ENCODE data around the gene LAPTM4A.
"Not testable (repeated sequence)": the region's sequence is repeated elsewhere in the genome, so short reads cannot be mapped to it uniquely, and the experiment has no call there.

Gene LAPTM4A

DNA sequence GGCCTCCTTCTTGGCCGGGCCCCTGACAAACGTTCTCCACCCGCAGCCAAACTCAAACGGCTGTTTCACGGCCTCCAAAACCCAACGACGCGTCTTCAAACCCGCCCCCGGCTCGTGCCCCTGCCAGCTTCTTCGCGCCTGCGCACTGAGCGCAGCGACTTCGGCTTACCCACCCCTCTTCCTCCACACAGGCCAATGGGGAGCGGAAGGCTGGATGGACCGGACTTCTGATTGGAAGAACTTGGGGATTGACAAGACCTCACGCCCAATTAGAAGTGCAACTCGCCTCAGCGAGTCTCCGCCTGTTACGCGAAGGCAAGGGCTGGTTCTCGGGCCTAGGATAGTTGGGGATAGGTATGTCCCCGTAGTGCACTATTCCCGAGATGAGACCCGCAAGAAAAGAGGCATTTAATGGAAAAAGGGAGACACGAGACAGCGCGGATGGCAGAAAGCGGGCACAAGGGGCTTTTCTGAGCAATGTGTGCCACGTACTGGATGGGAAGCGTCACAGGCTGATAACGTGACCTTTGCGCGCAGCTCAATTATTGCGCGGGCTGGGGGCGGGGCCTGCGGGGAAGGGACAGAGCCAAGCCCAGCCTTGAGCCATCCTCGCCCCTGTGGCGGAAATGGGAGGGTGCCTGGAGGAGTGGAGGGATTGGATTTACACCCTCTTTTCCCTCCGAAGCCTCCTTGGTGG lies at the start of gene LAPTM4A:
TSS of gene LAPTM4A (minus strand) at position 97 of the 697 bp plus-strand sequence. CDS start 108 bp downstream, outside the sequence.
- peak; percentile 97 for DNase-seq

DNA sequence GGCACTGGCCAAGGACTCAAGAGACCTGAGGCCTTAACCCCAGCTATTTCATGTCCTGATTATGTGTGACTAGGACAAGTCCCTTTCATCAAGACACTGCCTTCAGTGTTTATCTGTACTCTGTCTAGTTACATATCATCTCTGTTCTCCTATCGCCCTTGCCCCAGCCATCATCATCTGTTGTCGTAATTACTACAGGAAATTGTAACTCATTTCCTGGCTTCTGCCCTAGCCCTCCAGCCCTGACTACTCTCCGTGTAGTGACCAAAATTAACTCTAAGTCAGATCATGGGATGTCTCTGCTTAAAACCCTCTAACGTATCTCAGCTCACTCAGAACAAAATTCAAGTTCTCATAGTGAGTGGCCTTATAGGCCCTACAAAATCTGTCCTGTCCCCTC lies 49.3 kb upstream of the LAPTM4A start:
- no peak for DNase-seq

DNA sequence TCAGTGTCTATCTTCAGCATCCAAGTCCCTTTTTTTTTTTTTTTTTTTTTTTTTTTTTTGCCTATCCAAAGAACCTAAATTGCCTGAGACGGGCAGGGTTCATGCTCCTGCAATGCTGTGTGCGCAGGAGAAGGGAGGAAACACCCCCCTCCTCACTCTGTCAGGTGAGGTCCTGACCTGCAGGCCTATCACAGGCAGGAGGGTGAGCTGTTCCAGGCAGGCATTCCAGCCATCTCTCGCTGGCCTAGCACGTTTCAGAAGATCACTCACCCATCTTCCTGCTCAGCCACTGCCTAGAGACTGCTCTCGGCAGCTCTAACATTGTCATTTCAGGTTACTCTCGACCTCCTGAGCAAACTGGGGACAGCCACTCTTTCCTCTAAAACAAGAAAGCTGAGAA lies 48.4 kb upstream of the LAPTM4A start:
- no peak for DNase-seq

DNA sequence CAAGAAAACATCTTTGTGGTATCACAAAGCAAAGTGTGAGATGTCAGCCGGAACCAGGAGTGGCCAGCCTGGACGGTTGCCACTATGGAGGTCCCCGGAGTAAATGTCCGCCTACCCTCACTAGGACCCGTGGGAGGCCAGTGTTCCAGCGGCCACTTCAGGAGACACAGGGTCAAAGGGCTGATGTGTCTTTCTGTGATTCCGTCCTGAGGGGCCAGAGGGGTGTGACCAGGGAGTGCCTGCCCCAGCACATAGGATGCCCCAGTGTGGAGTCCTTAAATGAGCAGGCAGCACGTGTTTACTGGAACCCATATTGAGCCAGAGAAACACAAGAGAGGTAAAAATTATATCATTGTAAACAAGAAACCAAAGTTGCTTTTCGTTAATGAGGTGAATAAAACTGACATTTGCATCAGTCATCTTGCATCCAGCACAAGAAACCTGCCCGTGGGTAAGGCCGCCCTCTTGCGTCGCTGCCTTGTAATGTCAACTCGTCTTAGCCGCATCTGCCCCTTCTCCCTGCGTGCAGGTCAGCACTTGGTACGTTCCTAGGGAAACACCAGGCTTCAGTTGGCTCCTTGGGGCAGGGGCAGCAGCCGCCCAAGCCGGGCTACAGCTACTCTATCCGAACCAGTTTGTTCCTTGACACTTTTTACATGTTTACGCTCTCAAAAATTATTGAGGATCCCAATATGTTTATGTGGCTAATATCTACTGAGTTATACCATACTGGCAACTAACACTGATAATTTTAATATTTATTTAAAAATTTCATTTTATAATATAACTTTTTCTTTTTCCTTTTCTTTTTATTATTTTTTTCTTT lies 46.7 kb upstream of the LAPTM4A start:
- peak; percentile 64 for DNase-seq

DNA sequence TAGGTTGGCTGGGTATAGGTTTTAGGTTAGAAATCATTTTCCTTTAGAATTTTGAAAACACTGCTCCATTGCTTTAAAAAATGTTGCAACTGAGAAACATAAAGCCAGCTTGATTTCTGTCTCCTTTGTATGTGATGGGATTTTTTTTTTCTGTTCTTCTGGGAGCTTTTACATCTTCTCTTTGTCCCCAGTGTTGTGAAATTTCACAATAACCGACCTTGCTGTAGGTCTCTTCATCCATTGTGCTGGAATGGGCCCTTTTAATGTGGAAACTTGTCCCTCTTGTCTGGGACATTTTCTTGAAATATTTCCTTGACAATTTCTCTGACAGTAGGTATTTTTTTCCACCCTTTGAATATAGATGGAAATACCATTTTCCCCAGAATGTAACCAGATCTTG lies 44.0 kb upstream of the LAPTM4A start:
- no peak for DNase-seq

DNA sequence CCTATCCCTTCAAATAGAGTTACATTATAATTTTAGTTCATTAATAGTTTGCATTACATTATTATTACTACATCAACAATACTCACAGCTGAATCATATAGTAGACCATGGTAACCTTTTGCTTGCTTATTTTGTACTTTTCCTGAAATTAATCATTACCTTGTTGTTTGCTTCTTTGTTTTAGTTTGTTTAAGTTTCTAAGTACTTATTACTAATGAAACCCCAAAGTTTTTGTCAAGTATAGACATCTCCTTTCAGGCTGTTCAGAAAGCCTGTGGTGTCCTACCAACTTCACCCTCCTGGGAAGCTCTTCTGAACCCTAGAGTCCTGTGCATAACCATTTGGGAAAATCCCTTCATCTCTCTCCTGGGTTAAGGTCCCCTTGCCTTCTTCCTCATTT lies 43.5 kb upstream of the LAPTM4A start:
- DNase-seq = no peak

DNA sequence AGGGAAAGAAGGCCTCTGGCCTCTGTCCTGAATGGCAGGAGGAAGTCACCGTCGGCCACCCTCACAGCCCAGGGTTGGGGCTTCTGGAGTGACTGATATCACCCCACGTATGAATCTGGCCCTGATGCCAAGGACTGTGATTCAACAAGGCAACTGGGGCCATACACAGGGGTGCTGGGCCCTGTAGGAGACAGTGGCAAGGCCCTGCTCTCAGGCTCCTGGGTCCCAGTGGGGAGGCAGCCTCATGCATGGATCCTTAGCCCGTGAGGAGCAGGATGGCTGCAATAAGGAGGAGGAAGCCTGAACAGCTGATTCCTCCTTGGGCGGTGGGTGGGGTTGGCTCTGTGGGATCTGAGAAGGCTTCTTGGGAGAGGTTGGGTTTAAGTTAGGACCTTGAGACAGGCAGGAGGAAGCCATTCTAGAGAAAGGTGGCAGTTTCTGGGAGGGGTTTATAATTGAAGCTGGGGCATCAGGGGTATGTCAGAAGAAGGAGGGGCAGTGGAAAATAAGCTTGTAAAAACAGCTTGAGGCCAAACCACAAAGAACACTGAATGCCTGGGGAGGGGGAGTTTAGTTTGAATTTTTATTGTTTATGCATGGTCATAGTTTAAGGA lies 42.8 kb upstream of the LAPTM4A start:
- DNase-seq = no peak

DNA sequence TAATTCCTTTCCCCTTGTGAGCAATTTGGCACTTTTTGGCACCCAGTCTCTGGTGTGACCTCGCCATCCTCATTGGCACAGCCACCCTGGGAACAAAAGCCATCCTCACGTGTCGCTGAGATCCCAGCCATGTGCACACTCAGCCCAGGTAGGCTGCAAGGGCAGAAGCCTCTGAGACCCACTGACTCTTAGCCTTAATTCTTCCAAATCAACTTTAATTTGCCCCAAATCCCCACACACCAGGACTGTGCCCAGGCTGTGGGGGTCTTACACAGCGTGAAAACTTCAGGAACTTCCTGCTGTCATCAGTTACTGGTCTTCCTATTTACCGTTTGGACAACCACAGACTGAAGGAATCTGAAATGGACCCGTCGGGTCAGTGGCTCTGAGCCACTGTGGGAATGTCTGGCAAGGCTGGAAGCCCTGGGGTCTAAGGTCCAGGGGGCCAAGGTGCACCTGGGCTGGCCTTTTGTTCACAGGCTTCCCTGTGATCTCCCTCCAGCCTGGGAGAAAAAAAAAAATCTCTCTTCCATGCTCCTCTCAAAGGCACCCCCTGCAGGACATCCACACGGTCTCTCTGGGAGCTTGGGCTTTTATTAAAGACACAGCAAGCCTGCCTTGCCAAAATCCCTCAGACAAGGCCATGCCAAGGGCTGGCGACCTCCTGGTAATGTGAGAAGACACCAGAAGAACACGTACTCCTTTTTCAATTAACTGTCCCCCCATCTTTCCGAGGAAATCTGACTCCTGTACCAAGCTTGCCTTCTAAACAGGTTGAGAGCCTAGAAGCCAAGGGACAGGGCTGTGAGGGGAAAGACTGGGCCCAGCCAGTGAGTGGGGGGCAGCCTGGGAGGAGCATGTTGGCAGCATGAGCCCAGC lies 42.1 kb upstream of the LAPTM4A start:
- DNase-seq = no peak

DNA sequence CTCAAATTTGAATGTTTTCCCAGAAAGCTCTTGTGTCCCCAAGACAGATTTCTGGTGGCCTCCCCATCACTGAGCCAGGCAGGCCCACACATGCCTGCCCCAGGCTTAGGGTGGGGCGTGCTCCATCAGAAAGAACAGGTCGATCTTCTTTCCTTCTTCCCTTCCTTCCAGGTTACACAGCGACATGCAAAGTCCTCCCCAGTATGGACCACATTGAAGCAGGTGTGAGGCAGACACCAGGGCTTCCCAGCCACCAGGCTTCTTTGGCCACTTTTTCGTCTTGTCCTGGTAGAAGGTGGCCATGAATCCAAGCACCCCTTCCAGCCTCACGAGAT lies 41.4 kb upstream of the LAPTM4A start:
- DNase-seq = no peak

DNA sequence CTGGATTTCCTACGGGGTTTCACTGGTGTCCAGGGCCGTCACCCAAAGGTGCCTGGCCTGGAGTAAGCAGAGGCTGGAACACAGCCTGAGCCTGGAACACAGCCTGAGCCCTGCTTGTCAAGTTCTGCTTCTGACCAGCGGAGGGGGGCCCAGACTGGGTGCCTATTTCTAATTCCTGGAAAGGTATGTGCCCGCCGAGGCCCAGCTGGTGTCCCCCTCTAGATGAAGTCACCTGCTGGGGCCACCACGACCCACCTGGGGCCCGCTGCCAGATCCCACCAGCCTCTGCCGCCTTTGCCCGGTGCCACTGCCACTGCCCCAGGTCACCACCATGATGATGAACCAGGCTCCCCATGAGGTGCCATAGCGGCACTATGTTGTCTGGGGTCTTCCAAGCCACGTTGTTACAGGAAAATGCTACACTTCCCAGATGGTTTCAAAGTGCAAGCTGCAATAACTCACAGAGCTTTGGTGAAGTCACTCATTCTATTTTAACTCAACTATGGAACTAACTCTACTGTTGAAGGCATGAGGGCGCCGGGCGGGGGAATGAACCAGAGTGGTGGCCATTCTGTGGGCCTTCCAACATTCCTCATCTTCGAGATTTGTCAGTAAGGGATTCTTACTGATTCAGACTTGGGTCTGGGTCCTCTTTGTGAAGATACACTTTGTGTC lies 40.9 kb upstream of the LAPTM4A start:
- DNase-seq = no peak

DNA sequence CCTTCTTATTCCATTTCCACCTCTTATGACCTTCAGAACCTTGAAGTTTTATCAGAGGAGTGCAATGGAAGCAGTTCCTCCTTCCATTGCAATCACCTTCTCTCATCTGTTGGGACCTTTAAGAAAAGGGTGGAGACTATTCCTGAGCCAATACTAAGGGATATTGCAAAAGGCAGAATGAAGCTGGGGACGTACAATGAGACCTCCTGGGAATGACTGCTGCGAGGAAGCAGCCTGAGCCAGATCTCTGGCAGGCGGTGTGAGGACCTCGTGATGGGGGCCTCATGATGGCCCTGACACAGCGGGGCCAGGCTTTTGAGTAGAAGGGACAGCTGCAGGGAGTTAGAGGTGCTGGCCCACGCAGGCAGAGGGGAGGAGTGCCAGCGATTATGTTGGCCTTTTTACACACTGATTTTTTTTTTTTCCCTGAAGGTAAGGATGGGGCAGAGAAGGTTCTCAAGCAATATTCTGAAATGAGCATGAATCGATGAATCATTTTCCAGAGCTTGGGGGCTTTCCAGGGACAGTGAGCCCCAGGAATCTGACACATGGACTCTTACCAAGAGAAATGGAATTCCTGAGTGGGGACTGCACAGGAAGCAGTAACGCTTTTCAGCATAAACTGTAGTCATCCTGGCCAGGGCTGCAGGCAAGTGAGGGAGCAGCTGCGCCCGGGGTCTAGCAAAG lies 40.0 kb upstream of the LAPTM4A start:
- DNase-seq = no peak

DNA sequence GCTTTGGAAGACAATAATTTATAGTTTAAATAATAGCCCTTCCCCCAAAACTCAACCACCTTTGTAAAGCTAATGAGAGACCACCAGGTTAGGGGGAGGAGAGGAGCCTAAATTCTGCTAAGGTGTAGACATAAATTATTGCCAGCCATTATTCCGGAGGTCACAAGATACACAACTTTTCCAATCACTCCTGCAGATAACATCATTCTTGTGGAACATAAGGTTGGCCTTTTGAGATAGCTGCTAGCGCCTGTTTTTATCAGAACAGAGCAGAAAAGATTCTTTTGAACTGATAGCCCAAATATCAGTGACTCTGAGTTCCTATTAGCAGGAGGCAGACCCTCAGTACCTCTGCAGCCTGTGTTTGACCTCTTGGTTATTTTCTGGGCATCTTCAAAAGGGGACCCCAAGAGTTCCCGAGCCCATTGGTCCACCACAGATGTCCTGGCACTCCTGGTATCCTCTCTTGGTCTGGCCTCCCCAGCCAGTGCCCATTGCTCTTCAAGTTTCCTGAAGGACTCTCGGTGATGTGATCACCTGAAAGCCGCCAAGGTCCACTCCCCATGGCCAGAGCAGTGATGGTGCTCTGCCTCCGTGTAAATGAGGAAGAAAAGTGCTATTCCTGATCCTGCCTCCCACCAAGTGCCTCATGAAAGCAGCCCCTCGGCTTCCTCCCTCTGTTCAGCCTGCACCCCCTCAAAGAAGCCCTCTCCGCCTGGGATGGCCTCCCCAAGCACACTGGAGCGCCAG lies 38.5 kb upstream of the LAPTM4A start:
- DNase-seq = no peak

DNA sequence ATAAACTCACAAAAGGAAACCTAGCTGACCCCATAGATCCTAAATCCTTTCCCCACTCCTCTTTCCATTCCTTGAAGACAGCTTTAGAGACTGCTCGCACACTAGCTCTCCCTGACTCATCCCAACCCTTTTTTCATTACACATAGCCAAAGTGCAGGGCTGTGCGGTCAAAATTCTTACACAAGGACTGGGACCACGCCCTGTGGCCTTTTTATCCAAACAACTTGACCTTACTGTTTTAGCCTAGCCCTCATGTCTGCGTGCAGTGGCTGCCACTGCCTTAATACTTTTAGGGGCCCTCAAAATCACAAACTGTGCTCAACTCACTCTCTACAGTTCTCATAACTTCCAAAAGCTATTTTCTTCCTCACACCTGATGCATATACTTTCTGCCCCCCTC lies 34.5 kb upstream of the LAPTM4A start:
- DNase-seq = not testable (repeated sequence)

DNA sequence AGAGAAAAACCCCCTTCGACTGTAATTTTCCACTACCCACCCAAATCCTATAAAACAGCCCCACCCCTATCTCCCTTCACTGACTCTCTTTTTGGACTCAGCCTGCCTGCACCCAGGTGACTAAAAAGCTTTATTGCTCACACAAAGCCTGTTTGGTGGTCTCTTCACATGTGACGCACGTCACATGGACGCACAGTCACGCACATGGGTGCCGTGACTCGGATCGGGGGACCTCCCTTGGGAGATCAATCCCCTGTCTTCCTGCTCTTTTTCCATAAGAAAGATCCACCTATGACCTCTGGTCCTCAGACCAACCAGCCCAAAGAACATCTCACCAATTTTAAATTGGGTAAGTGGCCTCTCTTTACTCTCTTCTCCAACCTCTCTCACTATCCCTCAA lies 31.4 kb upstream of the LAPTM4A start:
- DNase-seq = not testable (repeated sequence)

DNA sequence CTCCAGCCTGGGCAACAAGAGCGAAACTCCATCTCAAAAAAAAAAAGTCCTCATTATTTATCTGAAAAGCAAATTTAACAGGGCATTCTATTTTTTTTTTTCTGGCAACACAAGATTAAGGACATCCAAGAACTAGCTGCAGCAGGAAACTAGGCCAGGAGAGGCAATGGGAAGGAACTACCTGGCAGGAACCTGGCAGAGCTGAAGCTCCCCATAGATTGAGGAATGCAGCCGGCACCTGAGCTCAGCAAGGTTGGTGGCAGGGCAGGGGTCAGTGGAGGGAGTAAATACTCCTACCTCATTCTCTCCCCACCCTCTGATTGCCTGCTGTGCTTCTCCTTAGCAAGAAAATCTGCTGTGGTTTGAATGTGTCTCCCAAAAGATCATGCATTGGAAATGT lies 30.4 kb upstream of the LAPTM4A start:
- DNase-seq = no peak

DNA sequence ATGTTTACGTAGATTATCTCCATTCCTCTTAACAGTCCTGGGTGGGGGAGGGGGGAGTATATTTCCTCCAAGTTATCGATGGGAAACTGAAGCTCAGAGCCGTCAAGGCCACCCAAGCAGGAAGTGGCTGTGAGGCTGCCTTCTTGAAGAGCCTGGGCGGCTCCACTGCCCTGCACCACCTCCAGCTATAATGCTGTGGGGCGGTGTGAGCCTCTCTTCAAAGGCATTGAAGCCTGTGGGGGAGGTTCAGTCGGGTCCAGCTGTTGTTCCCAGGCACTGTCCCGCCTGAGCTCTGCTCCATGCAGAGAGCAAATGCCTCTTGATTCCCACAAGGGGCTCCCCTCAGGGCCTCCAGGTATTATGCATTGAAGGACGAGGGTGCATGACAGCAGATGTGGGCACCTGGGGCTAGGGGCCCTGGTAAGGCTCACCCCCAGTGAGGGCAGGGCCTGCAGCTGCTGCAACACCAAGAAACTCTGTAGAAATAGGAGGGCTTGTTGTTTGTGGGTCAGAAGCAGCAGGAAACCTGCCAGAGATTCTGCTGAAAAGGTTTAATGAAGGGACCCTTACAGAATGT lies 29.5 kb upstream of the LAPTM4A start:
- no peak for DNase-seq

DNA sequence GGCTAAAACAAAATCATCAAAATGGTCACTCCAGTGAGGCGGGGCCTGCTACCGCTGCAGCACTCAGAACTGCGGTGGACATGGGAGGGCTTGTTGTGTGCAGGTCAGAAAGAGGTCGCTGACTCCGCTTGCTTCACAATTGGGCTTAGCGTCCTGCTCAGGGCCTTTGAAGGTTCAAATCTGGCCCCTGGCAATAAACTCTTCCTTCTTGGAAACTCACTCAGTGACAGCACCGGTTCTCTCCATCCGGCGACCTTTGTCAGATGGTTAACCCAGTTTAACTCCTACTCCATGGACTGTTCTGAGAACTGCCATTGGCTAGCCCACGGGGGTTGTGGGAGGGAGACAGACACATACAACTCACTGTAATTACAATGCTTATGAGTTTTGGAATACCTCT lies 29.0 kb upstream of the LAPTM4A start:
- DNase-seq = no peak

DNA sequence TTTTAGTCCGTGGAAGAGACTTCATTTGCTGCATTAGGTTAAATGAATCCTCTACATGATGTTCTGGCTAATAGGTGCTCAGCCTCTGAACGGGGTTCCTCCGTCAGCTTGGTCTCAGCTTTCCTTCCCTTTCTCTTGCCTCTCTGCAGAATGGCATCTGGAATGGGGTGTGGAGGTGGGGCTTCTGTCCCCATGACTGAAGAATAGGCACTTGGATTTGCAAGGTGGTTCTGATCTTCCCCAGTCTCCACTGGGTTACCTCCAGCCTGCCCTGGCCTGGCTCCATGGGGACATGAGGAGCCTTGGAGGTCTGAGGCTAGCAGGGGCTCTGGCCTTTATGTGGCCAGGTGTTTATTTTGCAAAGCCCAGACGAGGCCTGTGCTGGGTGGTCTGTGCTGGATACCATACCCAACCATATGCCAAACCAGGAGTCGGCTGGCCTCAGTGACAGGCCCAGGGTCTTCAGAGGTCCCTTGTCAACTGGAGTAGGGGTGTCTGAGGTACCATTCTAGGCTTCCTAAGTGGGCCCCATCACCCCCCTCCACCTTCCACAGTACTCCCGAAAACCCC lies 28.2 kb upstream of the LAPTM4A start:
- no peak for DNase-seq

DNA sequence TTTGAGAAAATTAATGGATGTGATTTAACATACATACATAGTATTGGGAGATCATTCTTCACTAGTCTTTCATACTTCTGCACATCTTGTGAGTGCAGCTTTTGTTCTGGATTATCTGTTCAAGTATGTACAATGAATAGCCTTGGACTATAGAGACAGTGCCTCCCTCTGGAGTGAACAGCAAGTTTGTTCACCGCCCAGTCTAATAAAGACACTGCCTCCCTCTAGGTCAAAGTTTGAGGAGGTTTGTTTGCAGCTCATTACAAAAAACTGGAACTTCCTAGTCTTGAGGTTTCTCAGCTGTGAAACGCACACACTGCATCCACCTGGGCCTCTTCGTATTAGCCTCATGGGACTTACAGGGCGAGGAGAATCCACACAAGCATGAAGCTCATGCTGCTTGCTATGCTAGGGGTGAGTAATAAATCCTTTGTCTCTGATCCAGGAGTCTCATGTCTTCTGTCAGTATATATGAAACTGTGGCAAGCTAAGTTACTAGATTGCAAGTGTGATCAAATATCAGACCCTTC lies 26.0 kb upstream of the LAPTM4A start:
- no peak for DNase-seq

DNA sequence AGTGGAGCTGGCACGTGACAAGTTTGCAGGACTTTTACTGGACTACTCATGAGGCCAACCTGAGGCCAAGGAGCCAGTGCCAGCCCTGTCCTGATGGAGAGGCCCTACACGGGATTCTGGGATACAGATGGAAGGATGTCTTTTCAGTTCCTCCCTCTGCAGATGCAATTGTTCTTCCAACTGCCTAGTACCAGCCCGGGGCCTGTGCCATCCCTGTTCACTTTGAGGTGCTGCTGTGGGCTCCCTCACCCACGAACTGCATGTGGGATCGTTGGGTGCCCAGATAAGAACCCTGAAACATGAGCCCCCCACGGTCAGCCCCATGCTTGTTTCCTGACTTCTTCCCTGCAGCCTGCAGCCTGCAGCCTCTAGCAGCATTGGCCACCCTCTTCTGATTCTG lies 25.3 kb upstream of the LAPTM4A start:
- DNase-seq = no peak
